HUES64 (cell line): ENCODE results near the gene REEP1.

Experiments used
- H3K27ac ChIP-seq: 2 replicates; pipeline ENCODE4 v1.7.0; 2013; ENCODE audit warnings: low read depth, low read length, inconsistent platforms
- H3K27me3 ChIP-seq: 2 replicates; pipeline ENCODE4 v1.6.1; 2013; ENCODE audit warnings: mild to moderate bottlenecking, low read length; ENCODE audit not compliant: insufficient read depth
- H3K36me3 ChIP-seq: 2 replicates; pipeline ENCODE4 v1.6.1; 2013; ENCODE audit warnings: mild to moderate bottlenecking, low read length; ENCODE audit not compliant: insufficient read depth
- H3K4me1 ChIP-seq: 2 replicates; pipeline ENCODE4 v1.6.1; 2013; ENCODE audit warnings: mild to moderate bottlenecking, low read length, moderate library complexity; ENCODE audit not compliant: insufficient read depth
- H3K4me3 ChIP-seq: 2 replicates; pipeline ENCODE4 v1.5.1; 2013; ENCODE audit warnings: mild to moderate bottlenecking, low read length, moderate library complexity
- H3K9ac ChIP-seq: 2 replicates; pipeline ENCODE4 v1.6.1; 2013; ENCODE audit warnings: mild to moderate bottlenecking, low read depth, low read length
- H3K9me3 ChIP-seq: 2 replicates; pipeline ENCODE4 v1.6.1; 2013; ENCODE audit warnings: low read depth, low read length; ENCODE audit not compliant: insufficient read depth
- whole genome bisulfite sequencing: fragments of 150-250, 120-280 bp; methylation state at CpG from one replicate; pipeline ENCODE4 v1.1.7; 2013; ENCODE audit warnings: missing lambda C conversion rate; 5-methylcytosine and 5-hydroxymethylcytosine counted together

Gene REEP1

GRCh38 chr2:86304416-86304815 lies 33.0 kb downstream of the REEP1 start:
- Histone ChIP-seq H3K4me1 (peaks cover 13% of the 10 kb centered on the region; the same call in 1 of the 2 replicates), H3K9ac (no peak overlapping the region), H3K27me3 (peaks cover 12% of the 10 kb centered on the region; the same call in 1 of the 2 replicates), H3K9me3 (no peaks in the 10 kb centered on the region), H3K4me3 (no peak overlapping the region), H3K36me3 (no peaks in the 10 kb centered on the region), H3K27ac (no peak overlapping the region)
- WGBS, result 46% methylated on average over 3 of the region's 3 CpGs

GRCh38 chr2:86302320-86302719 lies 35.1 kb downstream of the REEP1 start:
- Histone ChIP-seq H3K27ac (no peak overlapping the region), H3K4me1 (peaks cover 13% of the 10 kb centered on the region; the same call in 1 of the 2 replicates), H3K27me3 (peaks cover 12% of the 10 kb centered on the region; the same call in 1 of the 2 replicates), H3K9ac (no peak overlapping the region), H3K9me3 (no peaks in the 10 kb centered on the region), H3K4me3 (no peak overlapping the region), H3K36me3 (no peaks in the 10 kb centered on the region)
- WGBS, result 82% methylated on average over 1 of the region's 1 CpG

GRCh38 chr2:86301711-86302202 lies 35.7 kb downstream of the REEP1 start:
- H3K4me1 ChIP-seq, result peaks cover 13% of the 10 kb centered on the region; the same call in 1 of the 2 replicates
- H3K4me3 ChIP-seq, result no peak overlapping the region
- 90% methylated on average over 3 of the region's 3 CpGs for WGBS
- H3K27me3 ChIP-seq, result peaks cover 12% of the 10 kb centered on the region; the same call in 1 of the 2 replicates
- no peaks in the 10 kb centered on the region for H3K36me3 ChIP-seq
- H3K9ac ChIP-seq, result no peak overlapping the region
- H3K27ac ChIP-seq, result no peak overlapping the region
- no peaks in the 10 kb centered on the region for H3K9me3 ChIP-seq

GRCh38 chr2:86301009-86301408 lies 36.4 kb downstream of the REEP1 start:
- no peaks in the 10 kb centered on the region for H3K36me3 ChIP-seq
- H3K27me3 ChIP-seq, result peaks cover 12% of the 10 kb centered on the region; the same call in 1 of the 2 replicates
- H3K27ac ChIP-seq, result no peak overlapping the region
- no peaks in the 10 kb centered on the region for H3K9me3 ChIP-seq
- no peak overlapping the region for H3K9ac ChIP-seq
- peaks cover 13% of the 10 kb centered on the region; the same call in 1 of the 2 replicates for H3K4me1 ChIP-seq
- WGBS, result 76% methylated on average over 6 of the region's 6 CpGs
- H3K4me3 ChIP-seq, result no peak overlapping the region

GRCh38 chr2:86300496-86300895 lies 36.9 kb downstream of the REEP1 start:
- no peak overlapping the region for H3K4me3 ChIP-seq
- no peaks in the 10 kb centered on the region for H3K9me3 ChIP-seq
- 80% methylated on average over 3 of the region's 3 CpGs for WGBS
- no peak overlapping the region for H3K9ac ChIP-seq
- no peaks in the 10 kb centered on the region for H3K36me3 ChIP-seq
- H3K27ac ChIP-seq, result no peak overlapping the region
- peaks cover 12% of the 10 kb centered on the region; the same call in 1 of the 2 replicates for H3K27me3 ChIP-seq
- H3K4me1 ChIP-seq, result peaks cover 13% of the 10 kb centered on the region; the same call in 1 of the 2 replicates

- Histone ChIP-seq H3K9me3 (no peaks in the 10 kb centered on the region), H3K9ac (no peak overlapping the region), H3K36me3 (no peaks in the 10 kb centered on the region), H3K4me1 (peaks cover 8% of the 10 kb centered on the region; the same call in 1 of the 2 replicates), H3K27ac (no peak overlapping the region), H3K27me3 (peaks cover 3% of the 10 kb centered on the region; the same call in 1 of the 2 replicates), H3K4me3 (no peak overlapping the region)
- WGBS, result 78% methylated on average over 11 of the region's 11 CpGs
Observed at GRCh38 chr2:86298411-86299390, 38.7 kb downstream of the REEP1 start.

- Histone ChIP-seq H3K36me3 (no peaks in the 10 kb centered on the region), H3K9me3 (no peaks in the 10 kb centered on the region), H3K4me1 (peaks cover 8% of the 10 kb centered on the region; the same call in 1 of the 2 replicates), H3K27ac (no peak overlapping the region), H3K4me3 (no peak overlapping the region), H3K9ac (no peak overlapping the region), H3K27me3 (no peaks in the 10 kb centered on the region)
- 98% methylated on average over 4 of the region's 5 CpGs for WGBS
Observed at GRCh38 chr2:86297382-86298147, 39.9 kb downstream of the REEP1 start.

- Histone ChIP-seq H3K27me3 (no peaks in the 10 kb centered on the region), H3K4me3 (no peak overlapping the region), H3K4me1 (peaks cover 5% of the 10 kb centered on the region; the same call in 1 of the 2 replicates), H3K36me3 (no peaks in the 10 kb centered on the region), H3K27ac (no peak overlapping the region), H3K9ac (no peak overlapping the region), H3K9me3 (no peaks in the 10 kb centered on the region)
- 93% methylated on average over 6 of the region's 6 CpGs for WGBS
Observed at GRCh38 chr2:86296947-86297346, 40.5 kb downstream of the REEP1 start.

GRCh38 chr2:86295066-86295465 lies 42.4 kb downstream of the REEP1 start:
- WGBS, result 92% methylated on average over 8 of the region's 8 CpGs
- Histone ChIP-seq H3K4me1 (no peaks in the 10 kb centered on the region), H3K27ac (no peak overlapping the region)

GRCh38 chr2:86293612-86294011 lies 43.8 kb downstream of the REEP1 start:
- no peaks in the 10 kb centered on the region for H3K36me3 ChIP-seq
- H3K9ac ChIP-seq, result no peak overlapping the region
- H3K27me3 ChIP-seq, result no peaks in the 10 kb centered on the region
- H3K4me3 ChIP-seq, result no peak overlapping the region
- no peak overlapping the region for H3K27ac ChIP-seq
- no peaks in the 10 kb centered on the region for H3K9me3 ChIP-seq
- WGBS, result 92% methylated on average over 2 of the region's 3 CpGs
- no peaks in the 10 kb centered on the region for H3K4me1 ChIP-seq

More at GRCh38 chr2:86295066-86295465, 42.4 kb downstream of the REEP1 start:
- Histone ChIP-seq H3K27me3 (no peaks in the 10 kb centered on the region), H3K4me3 (no peak overlapping the region), H3K9ac (no peak overlapping the region), H3K36me3 (no peaks in the 10 kb centered on the region), H3K9me3 (no peaks in the 10 kb centered on the region)
